ENCODE data around the gene ZNF438. TPM values are rescaled to one million over a fixed set of nuclear protein-coding genes. Genes with fewer than 3 reads are reported as not detected.
"Not testable (repeated sequence)": the region's sequence is repeated elsewhere in the genome, so short reads cannot be mapped to it uniquely, and the experiment has no call there.

ZNF438 gene
- total RNA-seq, 1 donor = 2.2 TPM

GRCh38 chr10:31061941-31062340 lies 30.3 kb upstream of the ZNF438 start:
- Histone ChIP-seq H3K4me1 (ENCODE audit: insufficient read depth, low read length) (no peaks in the 10 kb centered on the region), H3K4me3 (ENCODE audit: low read length) (no peak overlapping the region)

GRCh38 chr10:31058795-31059703 lies 27.4 kb upstream of the ZNF438 start:
- no peaks in the 10 kb centered on the region for H3K9me3 ChIP-seq (ENCODE audit: low read depth, low read length)
- H3K4me1 ChIP-seq (ENCODE audit: insufficient read depth, low read length) = no peaks in the 10 kb centered on the region
- H3K27me3 ChIP-seq (ENCODE audit: insufficient read depth, low read length) = no peaks in the 10 kb centered on the region
- H3K4me3 ChIP-seq (ENCODE audit: low read length) = no peak overlapping the region

More at GRCh38 chr10:31061941-31062340, 30.3 kb upstream of the ZNF438 start:
- no peaks in the 10 kb centered on the region for H3K27me3 ChIP-seq (ENCODE audit: insufficient read depth, low read length)
- H3K9me3 ChIP-seq (ENCODE audit: low read depth, low read length) = no peaks in the 10 kb centered on the region

GRCh38 chr10:31056678-31057077 lies 25.0 kb upstream of the ZNF438 start:
- peaks cover 10% of the 10 kb centered on the region for H3K9me3 ChIP-seq (ENCODE audit: low read depth, low read length)
- not testable (repeated sequence) for H3K4me3 ChIP-seq (ENCODE audit: low read length); H3K4me1 ChIP-seq (ENCODE audit: insufficient read depth, low read length); H3K27me3 ChIP-seq (ENCODE audit: insufficient read depth, low read length)

- peaks cover 10% of the 10 kb centered on the region for H3K9me3 ChIP-seq (ENCODE audit: low read depth, low read length)
- H3K4me3 ChIP-seq (ENCODE audit: low read length) = no peak overlapping the region
- H3K27me3 ChIP-seq (ENCODE audit: insufficient read depth, low read length) = no peaks in the 10 kb centered on the region
- no peaks in the 10 kb centered on the region for H3K4me1 ChIP-seq (ENCODE audit: insufficient read depth, low read length)
Observed at GRCh38 chr10:31055573-31056251, 24.0 kb upstream of the ZNF438 start.

GRCh38 chr10:31051703-31052102 lies 20.0 kb upstream of the ZNF438 start:
- no peak overlapping the region for H3K4me3 ChIP-seq (ENCODE audit: low read length)
- no peaks in the 10 kb centered on the region for H3K27me3 ChIP-seq (ENCODE audit: insufficient read depth, low read length)
- H3K9me3 ChIP-seq (ENCODE audit: low read depth, low read length) = peaks cover 10% of the 10 kb centered on the region
- no peaks in the 10 kb centered on the region for H3K4me1 ChIP-seq (ENCODE audit: insufficient read depth, low read length)

GRCh38 chr10:31042670-31043069 lies 11.0 kb upstream of the ZNF438 start:
- Histone ChIP-seq H3K9me3 (ENCODE audit: low read depth, low read length) (no peaks in the 10 kb centered on the region), H3K27me3 (ENCODE audit: insufficient read depth, low read length) (no peaks in the 10 kb centered on the region), H3K4me1 (ENCODE audit: insufficient read depth, low read length) (no peaks in the 10 kb centered on the region), H3K4me3 (ENCODE audit: low read length) (no peak overlapping the region)

GRCh38 chr10:31041011-31041410 lies 9.3 kb upstream of the ZNF438 start:
- Histone ChIP-seq H3K27me3 (ENCODE audit: insufficient read depth, low read length) (no peaks in the 10 kb centered on the region), H3K4me1 (ENCODE audit: insufficient read depth, low read length) (no peaks in the 10 kb centered on the region), H3K4me3 (ENCODE audit: low read length) (no peak overlapping the region), H3K9me3 (ENCODE audit: low read depth, low read length) (no peaks in the 10 kb centered on the region)

- not testable (repeated sequence) for H3K27me3 ChIP-seq (ENCODE audit: insufficient read depth, low read length); H3K4me1 ChIP-seq (ENCODE audit: insufficient read depth, low read length); H3K9me3 ChIP-seq (ENCODE audit: low read depth, low read length); H3K4me3 ChIP-seq (ENCODE audit: low read length)
Observed at GRCh38 chr10:31039006-31039405, 7.3 kb upstream of the ZNF438 start.

- H3K9me3 ChIP-seq (ENCODE audit: low read depth, low read length) = no peaks in the 10 kb centered on the region
- peaks cover 11% of the 10 kb centered on the region for H3K4me1 ChIP-seq (ENCODE audit: insufficient read depth, low read length)
- H3K27me3 ChIP-seq (ENCODE audit: insufficient read depth, low read length) = no peaks in the 10 kb centered on the region
- no peak overlapping the region for H3K4me3 ChIP-seq (ENCODE audit: low read length)
Observed at GRCh38 chr10:31037749-31038148, 6.1 kb upstream of the ZNF438 start.

- peaks cover 19% of the 10 kb centered on the region for H3K4me1 ChIP-seq (ENCODE audit: insufficient read depth, low read length)
- H3K27me3 ChIP-seq (ENCODE audit: insufficient read depth, low read length) = no peaks in the 10 kb centered on the region
- no peak overlapping the region for H3K4me3 ChIP-seq (ENCODE audit: low read length)
- H3K9me3 ChIP-seq (ENCODE audit: low read depth, low read length) = no peaks in the 10 kb centered on the region
Observed at GRCh38 chr10:31036209-31036608, 4.5 kb upstream of the ZNF438 start.

GRCh38 chr10:31035266-31035798 lies 3.7 kb upstream of the ZNF438 start:
- H3K4me3 ChIP-seq (ENCODE audit: low read length) = no peak overlapping the region
- no peaks in the 10 kb centered on the region for H3K9me3 ChIP-seq (ENCODE audit: low read depth, low read length)
- H3K27me3 ChIP-seq (ENCODE audit: insufficient read depth, low read length) = no peaks in the 10 kb centered on the region
- peaks cover 28% of the 10 kb centered on the region for H3K4me1 ChIP-seq (ENCODE audit: insufficient read depth, low read length)

GRCh38 chr10:31034098-31034909 lies 2.6 kb upstream of the ZNF438 start:
- H3K27me3 ChIP-seq (ENCODE audit: insufficient read depth, low read length) = no peaks in the 10 kb centered on the region
- no peak overlapping the region for H3K4me3 ChIP-seq (ENCODE audit: low read length)
- H3K9me3 ChIP-seq (ENCODE audit: low read depth, low read length) = no peaks in the 10 kb centered on the region
- H3K4me1 ChIP-seq (ENCODE audit: insufficient read depth, low read length) = peaks cover 29% of the 10 kb centered on the region

GRCh38 chr10:31033147-31033546 lies 1.5 kb upstream of the ZNF438 start:
- Histone ChIP-seq H3K4me1 (ENCODE audit: insufficient read depth, low read length) (peaks cover 33% of the 10 kb centered on the region), H3K4me3 (ENCODE audit: low read length) (no peak overlapping the region), H3K9me3 (ENCODE audit: low read depth, low read length) (no peaks in the 10 kb centered on the region), H3K27me3 (ENCODE audit: insufficient read depth, low read length) (no peaks in the 10 kb centered on the region)

GRCh38 chr10:31032258-31033132 lies 830 bp upstream of the ZNF438 start:
- Histone ChIP-seq H3K27me3 (ENCODE audit: insufficient read depth, low read length) (no peaks in the 10 kb centered on the region), H3K4me3 (ENCODE audit: low read length) (peak overlapping the region; percentile 68), H3K9me3 (ENCODE audit: low read depth, low read length) (no peaks in the 10 kb centered on the region), H3K4me1 (ENCODE audit: insufficient read depth, low read length) (peaks cover 36% of the 10 kb centered on the region)
